ENCODE measurements around the gene KRT32. TPM values are rescaled to one million over a fixed set of nuclear protein-coding genes. Genes with fewer than 3 reads are reported as not detected.

Gene KRT32
- polyA plus RNA-seq, 3 donors: 0.03 TPM; not detected in 2

GRCh38 chr17:41476866-41477815 is 10.0 kb upstream of the KRT32 start:
- WGBS, 3 donors: 83 to 88% (median 86%) methylated on average over 22 of the region's 22 CpGs
- no peak overlapping the region for H3K27ac ChIP-seq (ENCODE audit: low read depth, low read length)

DNA sequence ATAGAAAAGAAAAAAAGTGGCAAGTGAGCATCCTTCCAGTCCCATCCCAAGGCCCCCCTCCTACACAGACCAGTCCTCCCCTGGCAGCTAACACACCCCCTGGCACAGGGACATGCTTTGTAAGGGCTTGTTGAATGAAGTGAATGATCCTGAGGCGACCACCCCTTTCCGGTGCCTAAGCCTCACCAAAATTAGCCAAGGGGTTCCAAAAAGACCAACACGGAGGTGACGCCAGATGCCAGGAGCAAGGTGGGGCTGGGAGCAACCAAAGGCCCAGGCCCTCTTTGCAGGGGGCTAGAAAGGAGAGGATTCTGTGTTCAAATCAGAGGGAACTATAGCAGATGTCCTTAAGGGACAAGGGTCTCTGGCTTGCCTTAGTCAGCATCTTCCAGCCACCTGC is 8.2 kb upstream of the KRT32 start:
- no peak overlapping the region for H3K27ac ChIP-seq (ENCODE audit: low read depth, low read length)
- WGBS, 3 donors: 92 to 98% (median 95%) methylated on average over 4 of the region's 4 CpGs

DNA sequence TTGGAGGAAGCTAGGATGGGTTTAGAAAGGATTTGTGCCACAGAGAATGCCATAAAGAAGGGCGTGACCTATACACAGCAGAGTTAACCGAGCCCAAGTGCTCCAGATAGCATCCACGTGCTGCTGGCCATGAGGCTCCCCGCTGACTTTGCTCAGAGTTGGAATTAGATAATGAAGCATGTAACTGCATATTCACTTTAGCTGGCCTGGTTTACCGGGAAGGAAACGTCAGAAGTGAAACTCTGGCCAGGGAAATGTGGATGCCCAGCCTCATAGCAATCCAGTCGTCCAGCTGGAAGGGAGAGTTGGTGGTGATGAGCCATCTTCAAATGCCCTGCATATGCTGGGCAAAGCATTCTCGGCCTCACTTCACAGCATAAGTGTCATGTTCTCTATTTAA is 7.7 kb upstream of the KRT32 start:
- H3K27ac ChIP-seq (ENCODE audit: low read depth, low read length): no peak overlapping the region
- WGBS, 3 donors: 65 to 73% (median 69%) methylated on average over 8 of the region's 8 CpGs

DNA sequence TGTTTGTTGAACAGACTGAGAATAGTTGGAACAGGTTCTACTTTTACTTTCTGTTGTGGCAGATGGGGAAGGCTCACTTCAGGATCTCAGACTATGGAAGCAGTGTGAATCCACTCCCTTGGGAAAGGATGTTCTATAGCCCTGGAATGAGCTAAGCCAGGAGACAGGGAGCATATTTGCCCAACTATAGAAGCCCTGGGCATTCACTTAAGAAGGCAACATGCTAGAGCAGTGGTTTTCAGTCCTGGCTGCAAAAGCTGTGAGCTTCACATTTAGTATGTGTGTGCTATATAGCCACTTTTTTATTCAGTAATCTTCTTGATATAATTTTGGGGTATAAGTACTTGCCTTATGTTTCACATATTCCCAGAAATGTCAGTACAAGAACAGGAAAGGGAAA is 1.2 kb upstream of the KRT32 start:
- no peak overlapping the region for H3K27ac ChIP-seq (ENCODE audit: low read depth, low read length)

DNA sequence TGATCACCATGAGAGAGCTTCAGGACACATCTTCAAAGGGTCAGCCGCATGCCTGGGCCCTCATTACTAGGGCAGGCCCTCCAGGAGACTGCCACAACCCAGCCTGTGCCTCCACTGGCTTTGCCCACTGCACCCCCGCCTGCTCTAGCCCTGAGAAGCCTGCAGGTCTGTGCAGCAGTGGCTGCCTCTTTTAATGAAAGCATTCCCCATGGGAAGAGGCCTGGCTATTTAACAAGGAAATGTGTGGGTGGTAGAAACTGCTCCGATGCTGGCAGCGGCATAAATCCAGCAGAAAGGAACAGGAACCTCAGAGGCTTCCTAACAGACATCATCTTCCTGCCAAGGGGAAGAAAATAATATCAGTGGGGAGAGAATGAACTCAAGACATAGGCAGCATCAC is 375 bp upstream of the KRT32 start:
- no peak overlapping the region for H3K27ac ChIP-seq (ENCODE audit: low read depth, low read length)
- WGBS, 3 donors: 60 to 68% (median 64%) methylated on average over 4 of the region's 4 CpGs

DNA sequence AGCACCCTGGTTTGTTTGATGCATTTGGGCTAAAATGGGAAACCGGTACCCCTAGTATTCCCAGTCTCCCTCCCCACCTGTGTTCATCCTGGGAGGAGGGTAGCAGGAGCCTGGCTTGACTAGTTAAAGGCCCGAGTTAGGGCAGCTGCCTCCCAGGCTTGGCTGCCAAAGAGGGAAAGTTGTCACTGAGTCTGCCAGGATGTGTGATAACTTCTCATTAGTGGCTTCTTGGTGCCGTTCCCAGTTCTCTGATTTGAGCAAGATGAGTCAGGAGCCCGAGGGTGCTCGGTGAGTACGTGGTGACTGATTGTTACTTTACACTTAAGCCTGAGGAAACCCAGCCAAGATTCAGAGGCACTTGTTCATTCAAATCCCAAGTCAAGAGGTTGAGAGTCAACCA is 2.5 kb downstream of the KRT32 start:
- WGBS, 3 donors: 43 to 47% (median 46%) methylated on average over 6 of the region's 6 CpGs
- H3K27ac ChIP-seq (ENCODE audit: low read depth, low read length): no peak overlapping the region

DNA sequence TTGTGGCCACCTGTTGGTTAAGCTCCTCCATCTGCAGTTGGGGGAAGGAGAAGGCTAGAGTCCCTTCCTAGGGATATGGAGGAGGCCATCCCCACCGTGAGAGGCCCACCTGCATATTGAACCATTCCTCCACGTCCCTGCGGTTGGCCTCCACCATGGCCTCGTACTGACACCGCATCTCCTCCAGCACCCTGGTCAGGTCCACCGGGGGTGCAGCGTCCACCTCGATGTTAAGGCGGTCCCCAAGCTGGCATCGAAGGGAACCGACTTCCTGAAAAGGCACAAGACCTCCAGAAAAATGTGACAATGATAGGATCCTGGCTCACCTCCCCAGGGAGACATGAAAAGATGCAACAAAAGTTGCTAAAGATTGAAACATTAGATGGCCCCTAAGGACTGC is 3.0 kb downstream of the KRT32 start:
- no peak overlapping the region for H3K27ac ChIP-seq (ENCODE audit: low read depth, low read length)
- 82 to 88% (median 86%) methylated on average over 11 of the region's 11 CpGs for WGBS, 3 donors

- H3K27ac ChIP-seq (ENCODE audit: low read depth, low read length): no peak overlapping the region
- 83 to 98% (median 93%) methylated on average over 8 of the region's 8 CpGs for WGBS, 3 donors
These were observed 3.4 kb downstream of the KRT32 start for GRCh38 chr17:41463746-41464145.

- no peak overlapping the region for H3K27ac ChIP-seq (ENCODE audit: low read depth, low read length)
- 80 to 86% (median 83%) methylated on average over 15 of the region's 15 CpGs for WGBS, 3 donors
These were observed 4.5 kb downstream of the KRT32 start for GRCh38 chr17:41462705-41463104.

GRCh38 chr17:41457676-41458075 is 9.5 kb downstream of the KRT32 start:
- 62 to 69% (median 69%) methylated on average over 4 of the region's 4 CpGs for WGBS, 3 donors
- H3K27ac ChIP-seq (ENCODE audit: low read depth, low read length): no peak overlapping the region

- H3K27ac ChIP-seq (ENCODE audit: low read depth, low read length): no peak overlapping the region
- WGBS, 3 donors: 71 to 84% (median 82%) methylated on average over 3 of the region's 3 CpGs
These were observed 11.0 kb downstream of the KRT32 start for GRCh38 chr17:41456204-41456603.

DNA sequence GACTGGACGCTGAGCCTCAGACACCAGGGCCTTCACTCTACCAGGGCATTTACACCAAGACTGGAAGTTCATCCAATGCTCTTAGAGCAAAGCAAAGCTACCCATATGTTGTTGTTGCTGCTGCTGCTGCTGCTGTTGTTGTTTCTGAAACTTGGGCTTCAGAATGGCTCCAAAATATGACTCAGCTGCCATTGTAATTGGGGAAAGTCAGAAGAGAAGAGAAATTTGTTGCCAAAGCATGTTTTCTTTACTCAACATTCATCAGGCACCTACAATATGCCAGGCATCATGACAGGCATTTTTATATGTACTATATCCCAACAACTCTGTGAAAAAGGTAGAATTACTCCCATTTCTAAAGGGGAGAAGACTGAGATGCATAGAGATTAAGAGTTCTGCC is 11.9 kb downstream of the KRT32 start:
- H3K27ac ChIP-seq (ENCODE audit: low read depth, low read length): no peak overlapping the region
- 50 to 92% (median 87%) methylated on average over 1 of the region's 1 CpG for WGBS, 3 donors

- 81 to 90% (median 85%) methylated on average over 3 of the region's 3 CpGs for WGBS, 3 donors
These were observed 14.1 kb downstream of the KRT32 start for GRCh38 chr17:41453066-41453465.

GRCh38 chr17:41452281-41452680 is 14.9 kb downstream of the KRT32 start:
- no peak overlapping the region for H3K27ac ChIP-seq (ENCODE audit: low read depth, low read length)
- WGBS, 3 donors: 55 to 58% (median 55%) methylated on average over 4 of the region's 4 CpGs

More at GRCh38 chr17:41453066-41453465, 14.1 kb downstream of the KRT32 start:
- no peak overlapping the region for H3K27ac ChIP-seq (ENCODE audit: low read depth, low read length)

- WGBS, 3 donors: 64 to 88% (median 76%) methylated on average over 2 of the region's 2 CpGs
These were observed 15.9 kb downstream of the KRT32 start for GRCh38 chr17:41451154-41451728.

DNA sequence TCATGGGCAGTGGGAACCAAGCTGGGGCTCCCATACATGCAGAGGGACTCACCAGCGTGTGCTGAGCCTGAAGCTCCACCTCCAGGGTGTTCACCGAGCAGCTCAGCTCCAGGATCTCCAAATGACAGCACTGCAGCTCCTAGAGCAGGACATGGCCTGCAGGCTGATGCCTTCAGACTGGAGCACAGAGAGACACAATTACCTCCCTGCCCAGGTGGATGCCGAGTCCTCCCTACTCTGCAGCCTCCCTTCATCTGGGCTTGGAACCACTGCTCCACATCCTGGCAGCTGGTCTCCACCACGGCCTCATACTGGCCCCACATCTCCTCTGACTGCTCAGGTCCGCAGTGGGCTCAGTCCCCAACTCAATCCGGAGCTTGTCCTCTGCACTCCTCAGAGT is 18.2 kb downstream of the KRT32 start:
- 65 to 87% (median 80%) methylated on average over 6 of the region's 6 CpGs for WGBS, 3 donors
- H3K27ac ChIP-seq (ENCODE audit: low read depth, low read length): no peak overlapping the region

More at GRCh38 chr17:41451154-41451728, 15.9 kb downstream of the KRT32 start:
- no peak overlapping the region for H3K27ac ChIP-seq (ENCODE audit: low read depth, low read length)

- WGBS, 3 donors: 42 to 58% (median 43%) methylated on average over 2 of the region's 2 CpGs
- H3K27ac ChIP-seq (ENCODE audit: low read depth, low read length): no peak overlapping the region
These were observed 18.7 kb downstream of the KRT32 start for GRCh38 chr17:41448506-41448905.

- H3K27ac ChIP-seq (ENCODE audit: low read depth, low read length): no peak overlapping the region
- WGBS, 3 donors: 47 to 64% (median 58%) methylated on average over 2 of the region's 2 CpGs
These were observed 20.4 kb downstream of the KRT32 start for GRCh38 chr17:41446806-41447205.

GRCh38 chr17:41444640-41445039 is 22.5 kb downstream of the KRT32 start:
- 60 to 70% (median 68%) methylated on average over 3 of the region's 3 CpGs for WGBS, 3 donors
- H3K27ac ChIP-seq (ENCODE audit: low read depth, low read length): no peak overlapping the region

- WGBS, 3 donors: 31 to 50% (median 41%) methylated on average over 1 of the region's 1 CpG
- no peak overlapping the region for H3K27ac ChIP-seq (ENCODE audit: low read depth, low read length)
These were observed 23.0 kb downstream of the KRT32 start for GRCh38 chr17:41444186-41444585.
